Left colon (tissue), 2 donors: ENCODE data around the gene MPND. TPM values are rescaled to one million over a fixed set of nuclear protein-coding genes. Genes with fewer than 3 reads are reported as not detected.
"Not testable (repeated sequence)": the region's sequence is repeated elsewhere in the genome, so short reads cannot be mapped to it uniquely, and the experiment has no call there.

Experiments
- ATAC-seq: fragments of 200-7000 bp; cut with Tn5 transposase; one replicate; pipeline ENCODE4 v1.9.1; 2020; ENCODE audit warnings: mild to moderate bottlenecking, moderate library complexity
- DNase-seq, 2 donors: peaks; one replicate each; pipeline ENCODE4 v3.0.0-alpha.2; 2020
- intact Hi-C, 2 donors: fragments of 100-400 bp; cut with DNase I in 1 of 2; cut with micrococcal nuclease in 1 of 2; formaldehyde crosslinking; loops; one replicate each; pipeline versions ENCODE4 v1.11.2 to v1.14.0; 2022; cut with DNase I, micrococcal nuclease
- total RNA-seq, 2 donors: library from RNA; stranded (reverse); fragmentation: NEBNext Ultra II Directional; extraction: Animal tissue kit (Norgen Biotek cat#: 25700); gene quantifications; one replicate each; pipeline ENCODE4 v1.2.1, GENCODE V29; 2021
- donor health status: DM: no; HTN: no; CAD: no.
- donor health status: DM: yes; HTN: yes; CAD: no.

Gene MPND
- total RNA-seq, 2 donors from 2014 or later = 77.3 to 84.6 TPM

DNA sequence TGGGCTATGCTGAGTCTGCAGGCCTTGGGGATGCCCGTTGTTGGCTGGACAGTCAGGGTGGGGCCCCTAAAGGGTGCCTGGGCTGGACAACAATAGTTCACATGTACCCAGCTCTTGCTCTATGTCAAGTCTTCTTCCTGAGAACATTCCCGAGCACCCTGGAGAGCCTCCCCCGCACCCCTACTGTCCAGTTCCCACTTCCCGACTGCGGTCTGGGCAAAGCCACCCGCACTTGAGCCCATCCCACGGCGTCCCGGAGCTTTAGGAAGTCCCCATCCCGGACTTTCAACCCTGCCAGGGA, 1.1 kb upstream of the MPND start:
- intact Hi-C loops = no loop called here
- no peak for ATAC-seq
- no peak for DNase-seq

GRCh38 chr19:4342615-4343369, 570 bp upstream of the MPND start:
- intact Hi-C loops = no loop called here
- ATAC-seq (peak; percentile 67), DNase-seq (peak; percentile 96 to 99)

- intact Hi-C loops = no loop called here
- ATAC-seq (no peak), DNase-seq (no peak)
These were observed 2.1 kb downstream of the MPND start for GRCh38 chr19:4345342-4346019.

DNA sequence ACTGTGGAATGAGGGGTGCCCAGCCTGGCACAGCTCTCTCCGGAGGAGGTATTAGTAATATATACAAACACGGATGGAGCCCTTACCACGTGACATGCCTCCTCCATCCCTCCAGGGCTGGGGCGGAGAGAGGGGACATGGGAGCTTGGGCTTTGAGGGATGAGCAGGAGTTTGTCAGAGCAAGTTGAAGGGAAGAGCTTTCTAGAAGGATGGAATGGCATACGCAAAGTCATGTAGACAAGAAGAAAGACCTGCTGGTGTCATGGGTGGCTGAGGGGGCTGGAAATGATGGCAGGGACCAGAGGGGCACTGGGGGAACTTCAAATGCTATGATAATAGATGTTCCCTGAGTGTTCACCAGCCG, 2.6 kb downstream of the MPND start:
- ATAC-seq = no peak
- intact Hi-C loops = no loop called here
- no peak for DNase-seq

DNA sequence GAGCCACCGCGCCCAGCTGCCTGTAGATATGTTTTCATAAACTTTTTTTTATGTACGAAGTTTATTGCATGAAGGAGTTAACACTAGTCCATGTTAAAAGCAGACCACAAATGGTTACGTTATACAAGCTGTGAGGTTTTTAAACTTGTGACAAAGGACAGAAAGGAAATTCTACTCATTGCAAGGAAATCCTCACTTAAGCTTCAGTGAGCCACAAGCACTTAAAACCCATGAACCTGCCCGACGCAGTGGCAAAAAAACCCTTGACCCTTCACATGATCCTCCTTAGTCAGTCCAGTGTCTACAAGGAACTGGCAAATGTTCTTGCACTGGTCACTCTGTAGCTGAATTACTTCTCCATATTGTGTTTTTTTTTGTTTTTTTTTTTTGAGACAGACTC, 4.2 kb downstream of the MPND start:
- ATAC-seq (no peak), DNase-seq (no peak)
- intact Hi-C loops = no loop called here

- ATAC-seq, intact Hi-C loops, DNase-seq: not testable (repeated sequence)
These were observed 5.9 kb downstream of the MPND start for GRCh38 chr19:4349225-4349624.

DNA sequence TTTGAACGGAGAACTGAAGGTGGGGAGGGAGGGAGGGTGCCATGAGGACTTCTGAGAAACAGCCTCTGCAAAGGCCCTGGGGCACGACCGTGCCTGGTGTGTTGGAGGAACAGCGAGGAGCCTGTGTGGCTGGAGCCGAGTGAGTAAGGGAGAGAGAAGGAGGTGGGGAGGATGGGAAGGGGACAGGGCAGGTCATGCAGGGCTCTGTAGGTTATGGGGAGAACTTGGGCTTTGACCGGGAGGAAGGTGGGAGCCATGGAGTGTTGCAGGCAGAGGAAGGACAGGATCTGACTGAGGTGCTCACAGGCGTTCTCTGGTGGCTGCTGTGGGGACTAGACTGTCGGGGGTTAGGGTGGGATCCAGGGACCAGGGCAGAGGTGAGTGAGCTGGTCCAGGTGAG, 6.7 kb downstream of the MPND start:
- DNase-seq (no peak), ATAC-seq (no peak)
- intact Hi-C loops = loop anchor here in 1 of 2 donors (5.0 kb wide), 1 partner anchor 83 kb away; no protein-coding TSS in a partner anchor

GRCh38 chr19:4350726-4351125, 7.4 kb downstream of the MPND start:
- ATAC-seq (no peak), DNase-seq (no peak)
- intact Hi-C loops = loop anchor here in 1 of 2 donors (5.0 kb wide), 1 partner anchor 83 kb away; no protein-coding TSS in a partner anchor

DNA sequence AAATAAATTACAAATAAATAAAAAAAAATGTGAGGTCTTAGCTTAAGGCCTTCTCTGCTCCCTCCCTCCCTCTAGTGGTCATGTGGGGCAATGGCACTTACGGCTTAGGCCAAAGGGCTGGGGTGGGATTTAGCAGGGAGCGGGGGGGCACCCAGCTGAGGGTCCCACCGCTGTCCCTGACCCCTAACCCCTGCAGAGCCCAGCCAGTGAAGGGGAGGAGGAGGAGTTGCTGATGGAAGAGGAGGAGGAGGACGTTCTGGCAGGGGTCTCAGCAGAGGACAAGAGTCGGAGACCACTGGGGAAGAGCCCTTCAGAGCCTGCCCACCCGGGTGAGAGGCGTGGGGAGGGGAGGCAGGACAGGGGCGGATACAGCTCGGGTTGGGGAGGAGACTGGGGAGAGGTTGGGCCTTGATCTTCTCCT, 9.3 kb downstream of the MPND start:
- intact Hi-C loops = loop anchor here in 1 of 2 donors (5.0 kb wide), 1 partner anchor 85 kb away; no protein-coding TSS in a partner anchor
- DNase-seq = peak in 1 of 2 donors; percentile 65
- peak; percentile 65 for ATAC-seq

- intact Hi-C loops = loop anchor here in 1 of 2 donors (5.0 kb wide), 1 partner anchor 87 kb away; no protein-coding TSS in a partner anchor
- no peak for ATAC-seq
- no peak for DNase-seq
These were observed 10.9 kb downstream of the MPND start for GRCh38 chr19:4354282-4354681.

GRCh38 chr19:4354897-4355296, 11.5 kb downstream of the MPND start:
- ATAC-seq = no peak
- no peak for DNase-seq
- intact Hi-C loops = loop anchor here in 1 of 2 donors (5.0 kb wide), 1 partner anchor 88 kb away; no protein-coding TSS in a partner anchor

DNA sequence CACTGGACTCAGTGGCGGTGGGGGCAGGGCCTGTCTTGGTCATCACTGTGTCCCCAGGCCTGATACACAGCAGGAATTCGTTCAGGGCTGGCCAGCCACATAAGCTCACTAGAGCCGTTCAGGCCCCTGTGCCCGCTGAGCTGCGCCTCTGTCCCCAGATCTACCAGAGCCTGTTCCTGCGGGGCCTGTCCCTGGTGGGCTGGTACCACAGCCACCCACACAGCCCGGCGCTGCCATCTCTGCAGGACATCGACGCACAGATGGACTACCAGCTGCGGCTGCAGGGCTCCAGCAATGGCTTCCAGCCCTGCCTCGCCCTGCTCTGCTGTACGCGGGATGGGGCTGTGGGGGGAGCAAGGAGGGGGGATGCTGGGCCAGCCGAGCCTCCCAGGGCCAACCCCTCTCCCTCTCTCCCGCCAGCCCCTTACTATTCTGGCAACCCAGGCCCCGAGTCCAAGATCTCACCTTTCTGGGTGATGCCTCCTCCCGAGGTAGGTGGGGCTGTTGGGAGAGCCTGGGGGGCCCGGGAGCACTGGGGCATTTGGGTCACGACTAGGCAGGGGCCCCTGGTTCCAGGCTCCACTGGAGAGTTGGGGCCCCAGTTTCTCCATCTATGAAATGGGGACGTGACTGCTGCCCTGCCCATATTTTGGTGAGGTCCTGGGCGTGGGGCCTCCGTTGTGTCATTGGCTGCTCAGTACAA, 13.9 kb downstream of the MPND start:
- no peak for ATAC-seq
- no peak for DNase-seq
- intact Hi-C loops = no loop called here

GRCh38 chr19:4357921-4358326, 14.6 kb downstream of the MPND start:
- DNase-seq (no peak), ATAC-seq (no peak)
- intact Hi-C loops = no loop called here

DNA sequence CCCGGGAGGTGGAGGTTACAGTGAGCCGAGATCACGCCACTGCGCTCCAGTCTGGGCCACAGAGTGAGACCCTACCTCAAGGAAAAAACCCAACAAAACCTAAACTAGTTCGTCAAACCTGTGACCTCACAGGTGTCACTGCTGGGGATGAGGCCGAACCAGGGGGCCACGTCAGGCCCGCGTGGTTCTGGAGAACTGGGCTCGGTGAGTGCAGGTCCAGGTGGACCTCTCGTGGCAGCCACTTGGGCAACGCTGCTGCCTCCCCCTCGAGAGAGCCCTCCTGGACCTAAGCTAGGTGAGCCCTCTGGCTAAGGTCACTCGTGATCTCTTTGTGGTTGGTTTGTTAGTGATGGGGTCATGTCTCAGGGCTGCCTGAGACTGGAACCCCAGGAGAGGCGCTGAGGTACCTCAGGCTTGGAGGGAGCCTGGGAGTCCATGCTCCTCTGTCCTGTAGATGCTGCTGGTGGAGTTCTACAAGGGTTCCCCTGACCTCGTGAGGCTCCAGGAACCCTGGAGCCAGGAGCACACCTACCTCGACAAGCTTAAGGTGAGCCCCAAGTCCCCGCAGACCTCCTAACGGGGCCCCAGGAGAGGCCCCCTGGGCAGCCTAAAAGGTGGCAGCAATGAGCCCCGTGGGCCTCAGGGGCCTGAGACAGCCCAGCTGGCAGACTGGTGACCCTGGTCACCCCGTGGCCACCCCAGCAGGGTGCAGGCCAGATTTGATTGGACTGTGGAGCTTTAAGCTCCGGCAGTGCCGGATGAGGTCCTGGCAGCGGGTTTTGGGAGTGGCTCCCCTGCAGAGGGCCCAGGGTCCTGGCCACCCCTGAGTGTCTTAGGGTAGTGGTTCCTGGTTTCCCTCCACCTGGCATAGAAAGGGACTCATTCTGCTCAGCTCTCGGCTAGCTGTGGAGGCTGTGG, 15.6 kb downstream of the MPND start:
- no peak for ATAC-seq
- intact Hi-C loops = no loop called here
- no peak for DNase-seq

- ATAC-seq = peak; percentile 7
- no peak for DNase-seq
- intact Hi-C loops = no loop called here
These were observed 16.3 kb downstream of the MPND start for GRCh38 chr19:4359627-4360000.

GRCh38 chr19:4360081-4360569, 16.8 kb downstream of the MPND start:
- no peak for ATAC-seq
- intact Hi-C loops = no loop called here

GRCh38 chr19:4360641-4361151, 17.3 kb downstream of the MPND start:
- peak; percentile 4 for ATAC-seq
- intact Hi-C loops = no loop called here

More at GRCh38 chr19:4360081-4360569, 16.8 kb downstream of the MPND start:
- no peak for DNase-seq

More at GRCh38 chr19:4360641-4361151, 17.3 kb downstream of the MPND start:
- DNase-seq = no peak
